HT1080 (cell line): Measurements from ENCODE around the gene NFIB. TPM values are rescaled to one million over a fixed set of nuclear protein-coding genes. Genes with fewer than 3 reads are reported as not detected.

Experiments
- DNase-seq: peaks from one replicate; pipeline ENCODE4 v3.0.0-alpha.2; 2015; ENCODE audit warnings: low read depth
- total RNA-seq: library from RNA; depleted of rRNA; stranded (reverse); fragments of >200 nt; shearing (Covaris generic); gene quantifications from 2 replicates; pipeline ENCODE4 v1.2.3, GENCODE V29; 2014

NFIB gene
- total RNA-seq, 1 experiment from 2014 or later: 10.9 TPM

- no peak for DNase-seq
Observed at GRCh38 chr9:14043483-14043882, 270.5 kb downstream of the NFIB start.

DNA sequence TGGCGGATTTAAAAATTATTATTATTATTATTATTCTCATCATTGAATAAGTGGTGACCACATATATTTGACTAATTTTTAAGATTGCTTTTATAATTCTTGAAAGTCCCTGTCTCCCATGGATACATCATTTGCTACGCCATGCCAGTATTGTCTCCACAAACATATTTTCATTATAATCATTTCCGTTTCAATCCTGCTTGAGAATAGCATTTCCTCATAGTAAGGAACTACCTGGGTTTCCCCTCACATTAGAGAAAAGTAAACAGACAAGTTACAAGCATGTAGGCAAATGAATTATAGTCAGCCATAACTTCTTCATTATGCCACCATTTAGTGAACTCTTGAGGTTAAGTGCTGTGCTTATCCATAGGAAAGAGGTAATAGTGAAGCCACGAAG, 276.6 kb downstream of the NFIB start:
- no peak for DNase-seq

DNA sequence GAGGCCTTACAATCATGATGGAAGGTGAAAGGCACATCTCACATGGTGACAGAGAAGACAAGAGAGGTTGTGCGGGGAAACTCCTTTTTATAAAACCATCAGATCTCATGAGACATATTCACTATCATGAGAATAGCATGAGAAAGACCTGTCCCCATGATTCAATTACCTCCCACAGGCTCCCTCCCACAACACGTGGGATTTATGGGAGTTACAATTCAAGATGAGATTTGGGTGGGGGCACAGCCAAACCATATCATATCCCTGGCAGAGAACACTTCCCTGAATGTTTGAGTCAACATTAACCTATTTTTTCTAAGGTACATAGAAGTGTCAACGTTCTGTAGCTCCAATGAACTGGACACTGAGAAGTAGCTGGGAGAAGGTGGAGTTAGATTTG, 280.9 kb downstream of the NFIB start:
- DNase-seq: no peak
